ENCODE data around the gene DMD.
"Not testable (repeated sequence)": the region's sequence is repeated elsewhere in the genome, so short reads cannot be mapped to it uniquely, and the experiment has no call there.

The DMD gene

DNA sequence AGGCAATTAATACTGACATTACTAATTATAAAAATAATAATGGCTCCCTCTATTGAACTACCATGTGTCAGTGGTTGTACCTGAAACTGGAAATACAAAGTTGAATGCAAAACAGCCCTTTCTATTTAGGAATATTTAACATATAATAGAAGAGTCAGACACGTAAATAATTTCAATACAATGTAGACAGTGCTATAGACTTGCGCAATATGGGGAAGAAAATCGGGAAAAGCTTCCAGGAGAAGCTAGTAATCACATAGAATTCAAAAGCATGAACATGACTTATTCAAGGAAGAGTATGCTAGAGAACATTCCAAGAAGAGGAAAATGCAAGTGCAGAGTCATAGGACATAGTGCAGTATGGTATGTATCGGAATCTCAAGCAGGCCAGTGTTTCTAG is 1730.7 kb downstream of the DMD start:
- no peak for DNase-seq

DNA sequence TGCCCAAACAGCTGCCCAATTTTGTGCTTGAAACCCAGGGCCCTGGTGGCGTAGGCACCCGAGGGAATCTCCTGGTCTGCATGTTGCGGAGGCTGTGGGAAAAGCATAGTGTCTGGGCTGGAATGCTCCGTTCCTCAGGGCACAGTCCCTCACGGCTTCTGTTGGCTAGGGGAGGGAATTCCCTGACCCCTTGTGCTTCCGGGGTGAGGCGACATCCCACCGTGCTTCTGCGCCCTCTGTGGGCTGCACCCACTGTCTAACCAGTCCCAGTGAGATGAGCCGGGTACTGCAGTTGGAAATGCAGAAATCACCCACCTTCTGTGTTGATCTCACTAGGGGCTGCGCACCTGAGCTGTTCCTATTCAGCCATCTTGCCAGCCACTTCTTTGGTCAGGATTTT is 1740.1 kb downstream of the DMD start:
- no peak for DNase-seq

DNA sequence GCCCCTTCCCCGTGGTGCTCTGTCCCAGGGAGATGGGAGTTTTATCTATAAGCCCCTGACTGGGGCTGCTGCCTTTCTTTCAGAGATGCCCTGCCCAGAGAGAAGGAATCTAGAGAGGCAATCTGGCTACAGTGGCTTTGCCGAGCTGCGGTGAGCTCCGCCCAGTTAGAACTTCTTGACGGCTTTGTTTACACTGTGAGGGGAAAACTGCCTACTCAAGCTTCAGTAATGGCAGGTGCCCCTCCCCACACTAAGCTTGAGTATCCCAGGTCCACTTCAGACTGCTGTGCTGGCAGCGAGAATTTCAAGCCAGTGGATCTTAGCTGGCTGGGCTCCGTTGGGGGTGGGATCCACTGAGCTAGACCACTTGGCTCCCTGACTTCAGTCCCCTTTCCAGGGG is 1740.6 kb downstream of the DMD start:
- not testable (repeated sequence) for DNase-seq

DNA sequence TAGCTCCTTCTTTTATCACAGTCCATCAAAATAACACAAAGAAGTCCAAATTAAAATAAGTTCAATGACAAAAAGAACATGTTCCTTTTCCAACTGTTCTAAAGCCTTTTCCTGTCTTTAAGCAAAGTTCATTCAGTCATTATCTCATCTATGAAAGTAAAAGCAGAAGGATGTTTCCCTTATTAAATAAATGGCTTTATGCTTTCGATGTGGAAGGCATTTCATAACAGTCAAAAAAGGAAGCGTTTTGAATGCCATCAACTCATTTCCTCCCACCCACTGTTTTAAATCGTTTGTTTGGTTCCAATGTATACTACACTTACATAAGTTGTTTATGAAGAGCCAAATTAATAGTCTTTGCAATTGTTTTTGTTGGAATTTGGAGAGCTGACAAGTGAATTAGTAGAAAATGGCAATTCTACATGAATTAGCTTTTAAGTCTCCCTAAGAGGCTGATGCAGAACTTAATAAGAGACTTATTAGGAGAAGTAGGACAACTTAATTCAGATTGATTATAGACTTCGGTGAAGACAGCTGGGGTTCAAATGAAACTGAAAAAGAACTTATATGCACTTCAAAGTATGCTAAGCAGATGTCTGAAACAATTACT is 1746.9 kb downstream of the DMD start:
- DNase-seq: no peak

DNA sequence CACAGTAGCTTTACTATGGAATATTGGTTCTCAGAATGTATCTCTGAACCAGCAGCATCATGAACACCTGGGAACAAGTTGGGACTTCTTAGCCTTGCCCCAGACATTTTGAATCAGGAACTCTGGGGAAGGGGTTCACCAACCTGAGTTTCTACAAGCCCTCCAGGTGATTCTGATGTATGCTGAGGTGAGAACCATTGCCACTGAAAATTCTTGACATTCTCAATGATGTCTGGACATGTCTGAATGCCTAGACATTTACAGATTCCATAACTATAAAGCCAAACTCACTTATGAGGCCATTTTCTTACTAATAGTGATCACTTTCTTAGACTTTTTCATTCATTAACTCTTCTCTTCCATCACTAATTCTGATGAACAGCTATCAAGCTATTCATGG is 1750.1 kb downstream of the DMD start:
- DNase-seq: no peak

DNA sequence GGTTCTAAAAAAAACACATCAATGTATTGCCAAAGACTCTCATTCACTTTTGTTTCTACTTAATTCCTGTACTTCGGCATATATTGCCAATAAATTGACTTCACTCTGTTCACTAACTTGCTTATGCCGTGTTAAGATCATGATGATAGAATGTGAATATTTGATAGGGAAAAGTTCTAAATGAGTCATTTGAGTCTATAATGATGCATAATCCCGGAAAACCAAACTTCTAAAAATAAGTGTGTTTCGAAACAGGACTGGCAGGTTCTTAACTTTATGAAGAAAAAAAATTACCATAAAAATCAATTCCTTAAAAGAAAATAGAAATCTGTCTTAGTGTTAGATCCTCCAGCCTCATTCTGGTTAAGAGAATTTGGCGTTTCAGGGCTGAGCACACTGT is 1752.0 kb downstream of the DMD start:
- DNase-seq: no peak

DNA sequence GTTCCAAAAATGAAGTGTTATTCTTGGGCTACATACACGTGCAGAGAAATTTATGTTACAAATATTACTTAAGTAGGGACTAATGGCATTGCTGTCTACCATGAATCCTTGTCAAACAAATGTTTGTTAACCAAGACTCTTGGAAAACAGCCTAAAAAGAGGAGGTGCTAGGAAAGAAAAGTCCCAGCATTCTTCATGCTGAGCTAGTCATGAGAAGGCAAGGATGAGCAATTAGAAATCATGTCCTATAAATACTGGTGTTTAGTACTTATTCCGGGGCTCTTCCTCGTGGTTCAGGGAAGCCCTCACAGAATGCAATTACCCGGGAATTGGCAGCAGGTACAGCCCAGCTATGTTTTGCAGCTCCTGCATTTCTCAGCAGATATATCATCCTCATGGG is 1761.4 kb downstream of the DMD start:
- DNase-seq: no peak

DNA sequence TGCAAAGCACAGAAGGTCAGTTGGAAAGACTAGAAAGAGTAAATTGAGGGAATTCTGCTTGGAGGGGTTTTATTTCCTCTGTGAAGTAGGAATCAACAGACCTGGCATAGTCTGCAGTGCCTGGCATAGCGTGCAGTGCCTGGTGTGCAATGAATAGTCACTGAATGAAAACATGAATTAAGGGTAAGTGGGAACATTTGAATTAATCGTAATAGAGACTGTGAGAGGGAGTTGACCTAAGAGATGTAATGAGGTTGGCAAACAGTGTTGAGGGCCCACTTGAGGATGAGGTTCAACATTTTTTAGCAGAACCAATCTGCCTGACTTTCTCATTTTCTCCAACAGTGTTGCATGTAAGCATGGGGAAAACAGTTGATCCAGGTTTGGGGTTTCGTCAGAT is 1762.3 kb downstream of the DMD start:
- DNase-seq: no peak

DNA sequence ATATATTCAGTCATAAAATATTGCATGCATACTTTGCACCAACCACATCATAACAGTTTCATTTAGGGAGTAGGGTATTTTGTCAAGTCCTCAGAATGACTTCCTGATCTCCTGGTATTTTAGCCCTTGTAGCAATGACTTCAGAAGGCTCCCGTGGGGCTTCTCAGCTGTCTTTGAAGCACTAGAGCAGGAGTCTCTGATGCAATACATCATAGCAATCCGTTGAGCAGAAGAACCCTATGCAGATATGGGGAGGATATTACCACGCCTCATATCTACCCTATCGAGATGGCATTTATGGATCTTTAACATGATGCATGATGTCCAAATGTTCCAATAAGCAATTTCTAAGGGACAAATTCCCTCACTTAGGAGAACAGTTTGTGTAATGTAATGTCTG is 1765.8 kb downstream of the DMD start:
- DNase-seq: no peak

DNA sequence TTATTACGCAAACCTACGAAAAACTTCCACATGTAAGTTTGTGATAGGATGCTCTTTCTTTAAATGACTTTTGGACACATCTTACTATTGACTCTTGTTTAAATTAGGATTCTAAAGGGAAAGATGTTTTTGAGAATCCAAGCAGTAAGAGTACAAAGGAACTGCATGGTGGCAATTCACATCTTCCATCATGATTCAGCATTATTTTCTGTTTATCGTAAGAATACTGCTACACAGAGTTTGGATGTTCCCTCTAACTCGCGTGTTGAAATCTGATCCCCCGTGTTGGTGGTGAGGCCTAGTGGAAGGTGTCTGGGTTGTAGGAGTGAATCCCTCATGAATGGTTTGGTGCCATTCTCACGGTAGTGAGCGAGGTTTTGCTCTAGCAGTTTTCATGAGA is 1767.7 kb downstream of the DMD start:
- DNase-seq: no peak

DNA sequence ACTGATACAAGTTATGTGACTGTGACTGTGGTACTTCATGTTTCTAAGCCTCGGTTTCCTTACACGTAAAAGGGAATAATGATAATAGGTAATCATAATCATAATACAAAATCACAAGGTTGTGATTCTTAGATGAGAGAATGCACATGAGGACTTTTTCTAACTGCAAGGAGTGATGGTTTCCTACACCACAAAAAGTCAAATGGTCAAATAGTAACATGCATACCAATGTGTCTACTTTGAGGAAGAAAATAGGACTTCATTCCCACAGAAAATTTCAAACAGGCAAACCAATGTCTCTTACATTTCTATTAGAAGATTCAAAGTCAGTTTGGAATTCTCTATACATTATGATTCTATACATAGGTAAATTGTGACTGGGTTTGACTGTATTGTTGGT is 1770.8 kb downstream of the DMD start:
- DNase-seq: no peak

DNA sequence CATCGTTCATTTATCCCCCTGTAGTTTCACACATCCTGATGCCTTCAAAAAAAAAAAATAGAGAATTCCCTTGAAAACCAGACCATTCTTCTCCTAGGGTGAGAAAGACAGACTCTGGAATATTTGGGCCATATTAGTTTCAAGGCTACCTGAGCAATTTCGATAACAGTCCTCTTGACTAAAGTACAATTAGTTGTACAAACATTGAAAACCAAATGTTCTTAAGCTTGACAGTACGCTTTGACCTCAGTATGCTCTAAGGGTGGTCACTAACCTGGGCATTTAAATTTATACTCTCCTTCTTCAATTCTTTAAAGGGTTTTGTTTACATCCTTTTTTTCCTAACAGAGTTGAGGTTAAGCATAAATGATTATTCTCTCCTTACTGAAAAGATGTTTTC is 1774.9 kb downstream of the DMD start:
- DNase-seq: no peak

DNA sequence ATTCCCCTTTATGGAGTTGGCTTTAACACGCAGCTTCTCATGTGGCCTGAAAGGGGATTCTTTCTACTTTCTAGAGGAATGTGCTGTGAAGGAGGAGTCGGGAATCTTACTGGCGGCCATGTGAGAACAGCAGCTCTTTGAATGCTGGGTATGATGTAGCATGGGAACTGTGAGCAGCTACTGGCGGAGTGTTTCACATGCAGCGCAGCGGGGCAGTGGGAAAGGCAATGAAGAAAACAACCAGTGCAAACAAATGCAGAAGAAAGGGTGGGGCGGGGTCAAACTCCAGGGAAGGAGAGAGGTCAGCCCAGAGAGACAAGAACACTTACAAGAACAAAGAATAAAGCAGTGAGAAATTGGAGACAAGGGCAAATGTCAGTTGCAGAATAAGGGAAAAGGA is 1775.8 kb downstream of the DMD start:
- DNase-seq: no peak

DNA sequence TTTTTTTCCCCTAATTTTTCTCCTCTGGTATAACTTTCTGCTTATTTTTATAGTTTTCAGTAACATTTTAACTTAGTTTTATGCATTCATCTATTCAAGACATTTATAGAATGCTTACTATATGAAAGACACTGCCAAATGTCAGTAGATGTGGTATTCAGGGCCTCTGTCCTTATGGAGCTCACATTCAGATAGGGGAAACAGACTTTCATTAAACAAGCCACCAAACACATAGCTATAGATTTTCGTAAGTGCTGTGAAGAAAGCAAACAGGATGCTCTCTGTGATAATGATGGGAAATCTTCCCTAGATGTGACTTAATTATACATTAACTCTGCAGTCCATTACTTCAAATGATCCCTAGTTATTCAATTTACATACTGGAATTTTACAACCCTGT is 1777.5 kb downstream of the DMD start:
- no peak for DNase-seq

DNA sequence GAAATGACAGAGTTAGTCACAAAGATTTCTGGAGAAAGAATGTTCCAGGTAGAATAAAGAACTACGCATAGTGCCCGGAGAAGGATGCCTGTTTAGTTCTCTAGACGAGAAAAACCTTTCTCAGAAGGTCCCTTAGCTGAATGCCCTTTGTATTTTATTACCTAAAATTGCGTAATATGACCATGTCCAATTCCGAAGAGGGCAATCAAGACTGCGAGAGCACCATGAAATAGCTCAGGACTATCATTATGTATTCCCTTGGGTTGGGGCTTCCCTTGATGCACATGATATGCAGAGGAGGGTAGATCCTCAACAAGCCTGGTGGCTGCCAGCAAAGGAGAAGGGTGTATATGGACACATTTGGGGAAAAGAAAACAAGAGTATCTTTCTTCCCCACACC is 1781.4 kb downstream of the DMD start:
- no peak for DNase-seq

DNA sequence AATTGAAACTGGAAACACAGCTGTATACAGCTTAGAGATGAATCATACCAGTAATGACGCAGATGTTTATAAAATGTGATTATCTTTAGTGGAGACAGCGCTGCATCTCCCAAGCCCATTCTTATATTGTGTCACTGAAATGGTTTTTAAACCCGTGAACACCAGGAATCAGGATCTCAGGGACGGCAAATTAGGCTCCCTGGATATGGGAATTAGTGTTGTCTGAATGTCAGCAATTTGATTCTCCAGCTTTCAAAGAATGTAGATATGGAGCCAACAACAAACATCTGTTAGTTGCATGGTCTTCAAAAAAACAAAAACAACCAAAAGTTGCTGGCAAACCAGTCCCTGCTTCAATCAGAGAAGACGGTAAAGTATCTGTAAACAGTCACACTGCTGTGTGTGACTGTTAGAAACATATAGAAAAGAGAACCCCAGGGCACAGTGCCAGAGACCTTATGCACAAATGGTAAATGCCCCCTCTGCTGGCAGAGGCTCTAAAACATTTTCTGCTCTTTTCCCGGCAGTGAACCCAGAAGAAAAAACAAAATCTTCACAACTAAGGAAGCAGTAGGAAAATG is 1787.7 kb downstream of the DMD start:
- no peak for DNase-seq

DNA sequence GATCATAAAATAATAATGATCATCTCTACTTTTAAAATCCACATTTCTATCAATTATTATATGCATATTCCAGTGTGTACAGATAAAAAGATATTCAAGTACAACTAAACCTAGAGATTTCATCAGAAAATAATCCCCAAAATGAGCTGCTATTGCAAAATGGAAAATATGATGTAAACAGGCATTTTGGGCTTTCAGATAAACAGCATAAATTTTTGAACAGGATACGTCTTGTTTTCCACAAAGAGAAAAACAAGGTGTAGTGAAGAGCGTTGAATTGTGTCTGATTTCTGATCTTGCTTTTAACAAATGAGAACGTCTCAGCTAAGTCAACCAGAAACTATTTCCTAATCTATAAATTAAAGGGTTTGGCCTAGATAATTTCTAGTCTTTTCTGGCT is 1789.9 kb downstream of the DMD start:
- no peak for DNase-seq

DNA sequence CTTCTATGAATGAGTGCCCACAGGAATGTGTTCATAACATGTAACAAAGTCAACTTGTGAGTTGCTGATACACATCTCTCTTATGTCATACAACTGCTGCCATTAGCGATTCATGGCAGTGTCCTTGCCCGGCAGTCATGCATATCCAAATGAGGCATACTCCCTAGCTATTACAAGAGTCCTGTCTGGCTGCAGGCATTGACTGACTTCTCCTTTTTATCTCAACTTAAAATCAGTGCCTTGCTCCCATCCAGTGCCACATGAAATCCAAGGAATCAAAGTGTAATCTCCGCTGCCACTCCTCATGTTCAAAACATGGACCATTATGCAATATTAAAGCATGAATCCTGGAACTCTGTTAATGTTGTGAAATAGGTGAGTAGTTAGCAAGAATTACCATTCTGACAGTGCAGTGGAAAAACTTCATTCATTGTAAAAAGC is 1790.6 kb downstream of the DMD start:
- no peak for DNase-seq

DNA sequence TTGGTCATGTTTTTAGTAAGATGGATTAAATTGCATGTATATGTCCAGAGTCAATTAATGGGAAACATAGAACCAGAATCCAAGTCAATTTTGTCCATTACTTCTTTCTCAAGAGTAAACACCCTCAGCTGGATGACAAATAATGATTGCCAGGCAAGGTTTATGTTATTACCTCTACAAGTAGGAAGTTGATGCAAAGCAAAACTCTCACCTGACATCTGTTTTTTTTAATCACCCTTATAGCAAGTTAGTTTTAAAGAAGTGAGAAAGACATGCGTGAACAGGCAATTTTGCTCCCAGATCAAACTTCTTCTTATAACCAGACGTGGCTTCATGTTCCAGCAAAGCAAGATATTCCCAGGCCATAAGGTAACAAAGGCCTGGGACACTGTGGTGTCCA is 1791.0 kb downstream of the DMD start:
- no peak for DNase-seq

DNA sequence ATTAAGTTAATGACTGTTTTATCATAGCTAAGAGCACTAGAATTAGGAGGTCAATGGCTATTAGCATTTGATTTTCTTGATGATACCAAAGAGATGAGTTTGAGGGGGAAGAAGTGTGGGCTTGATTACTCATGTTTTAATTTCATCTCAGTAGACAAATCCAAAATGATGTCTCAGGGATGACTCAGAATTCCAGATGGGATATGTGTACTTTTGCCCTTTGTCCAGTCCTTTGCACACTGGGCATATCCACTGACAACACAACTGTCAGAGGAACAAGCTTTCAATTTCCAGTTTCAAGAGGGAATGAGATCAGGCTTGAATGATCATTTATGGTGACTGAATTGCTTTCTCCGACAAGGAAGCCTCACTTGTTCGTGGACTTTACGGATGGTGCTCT is 1814.2 kb downstream of the DMD start:
- no peak for DNase-seq

DNA sequence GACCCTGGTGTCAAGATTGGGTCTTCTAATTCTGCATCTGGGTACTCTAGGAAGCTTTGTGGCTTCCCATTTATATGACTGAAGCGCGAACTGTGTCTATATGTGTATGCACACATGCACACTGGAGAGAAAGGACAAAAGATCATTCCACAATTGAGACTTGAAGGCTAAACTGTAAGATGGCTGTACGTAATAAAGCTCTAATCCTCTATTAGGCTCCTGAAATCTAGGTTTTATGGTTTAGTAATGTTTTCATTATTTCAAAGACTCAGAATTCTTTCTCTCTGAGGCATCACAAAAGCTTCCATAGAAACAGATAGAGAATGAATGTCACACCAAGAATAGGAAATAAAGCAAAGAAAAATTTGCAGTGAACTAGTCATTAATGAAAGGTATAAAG is 1818.8 kb downstream of the DMD start:
- no peak for DNase-seq

DNA sequence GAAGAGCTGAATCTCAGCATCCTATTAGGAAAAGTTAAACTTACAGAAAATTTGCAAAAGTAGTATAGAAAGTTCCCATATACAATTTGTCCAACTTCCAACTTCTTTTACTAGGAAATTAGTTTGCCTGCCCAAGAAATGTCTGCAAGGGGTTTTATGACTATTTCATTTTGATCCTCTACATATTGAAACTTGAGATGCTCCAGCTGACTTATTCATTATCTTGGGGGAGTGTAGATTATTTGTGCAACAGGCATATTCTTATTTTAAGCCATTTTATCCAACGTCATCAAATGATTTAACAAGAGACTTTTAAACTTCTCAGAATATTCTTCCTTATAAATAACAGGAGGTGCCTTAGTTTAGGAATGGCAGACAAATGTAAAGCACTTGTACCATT is 1822.4 kb downstream of the DMD start:
- DNase-seq: no peak

DNA sequence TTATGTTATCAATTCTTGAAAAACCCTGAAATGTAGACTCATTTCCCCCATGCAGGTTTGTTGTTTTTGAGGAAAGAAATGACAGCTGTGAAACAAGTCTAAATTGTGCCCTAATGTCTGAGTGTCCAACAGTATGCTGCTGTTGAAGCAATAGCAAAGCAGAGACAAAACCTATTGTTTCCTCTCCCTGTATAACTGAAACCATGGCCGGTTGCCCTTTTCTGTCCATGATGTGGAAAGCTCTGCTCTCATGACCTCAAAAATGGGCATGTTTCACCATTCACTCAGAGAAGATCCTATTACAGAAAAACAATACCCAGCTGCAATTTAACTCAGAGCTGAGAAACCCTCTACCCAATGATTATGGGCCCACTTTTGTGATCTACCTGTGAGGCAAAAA is 1826.9 kb downstream of the DMD start:
- DNase-seq: no peak

DNA sequence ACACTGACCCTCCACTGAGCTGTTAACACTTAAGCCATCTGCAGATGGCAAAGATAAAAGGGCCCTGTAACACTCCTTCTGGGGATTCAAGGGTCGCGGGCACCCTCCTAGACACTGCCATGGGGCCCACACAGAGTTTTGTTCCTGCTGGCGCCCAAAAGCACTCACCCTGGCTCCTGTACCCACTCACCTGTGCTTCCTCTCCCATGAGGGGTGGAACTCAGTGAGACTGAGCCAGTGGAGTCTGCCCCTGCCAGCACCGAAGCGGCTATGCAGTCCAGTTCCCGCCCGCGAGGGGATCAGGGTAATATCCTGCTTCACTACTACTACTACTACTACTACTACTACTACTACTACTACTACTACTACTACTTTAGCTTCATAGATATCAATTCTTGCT is 1827.4 kb downstream of the DMD start:
- no peak for DNase-seq

DNA sequence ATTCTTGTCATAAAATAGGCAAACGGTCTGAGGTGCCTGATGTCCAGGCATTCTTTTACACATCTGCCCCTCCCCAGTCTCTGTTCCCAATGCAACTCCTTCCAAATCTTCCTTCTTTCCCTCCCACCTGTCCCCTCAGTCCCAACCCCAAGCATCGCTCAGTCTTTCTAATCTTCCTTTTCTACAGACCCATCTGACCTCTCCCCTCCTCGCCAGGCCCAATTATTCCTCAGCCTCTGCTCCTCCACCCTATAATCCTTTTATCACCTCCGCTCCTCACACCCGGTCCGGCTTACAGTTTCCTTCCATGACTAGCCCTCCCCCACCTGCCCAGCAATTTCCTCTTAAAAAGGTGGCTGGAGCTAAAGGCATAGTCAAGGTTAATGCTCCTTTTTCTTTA is 1832.4 kb downstream of the DMD start:
- DNase-seq: not testable (repeated sequence)

DNA sequence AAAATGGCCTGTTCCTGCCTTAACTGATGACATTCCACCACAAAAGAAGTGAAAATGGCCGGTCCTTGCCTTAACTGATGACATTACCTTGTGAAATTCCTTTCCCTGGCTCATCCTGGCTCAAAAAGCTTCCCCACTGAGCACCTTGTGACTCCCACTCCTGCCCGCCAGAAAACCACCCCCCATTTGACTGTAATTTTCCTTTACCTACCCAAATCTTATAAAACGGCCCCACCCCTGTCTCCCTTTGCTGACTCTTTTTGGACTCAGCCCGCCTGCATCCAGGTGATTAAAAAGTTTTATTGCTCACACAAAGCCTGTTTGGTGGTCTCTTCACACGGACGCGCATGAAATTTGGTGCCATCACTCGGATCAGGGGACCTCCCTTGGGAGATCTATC is 1833.5 kb downstream of the DMD start:
- not testable (repeated sequence) for DNase-seq
